Adipose tissue (tissue), 3 donors: ENCODE results near the gene RPS6KL1. TPM values are rescaled to one million over a fixed set of nuclear protein-coding genes. Genes with fewer than 3 reads are reported as not detected.

Experiments used
- H3K27ac ChIP-seq: one replicate; pipeline ENCODE4 v1.5.1; 2013; ENCODE audit warnings: low read depth, low read length
- WGBS, 3 donors: extraction: QIAGEN DNeasy Blood & Tissue Kit; methylation state at CpG; one replicate each; pipeline ENCODE4 v1.1.7; 2013; 5-methylcytosine and 5-hydroxymethylcytosine counted together
- polyA plus RNA-seq, 3 donors: library from polyadenylated mRNA; stranded (reverse); fragments of 200-250 nt; gene quantifications; one replicate each; pipeline ENCODE4 v1.2.3, GENCODE V29; 2013
- donor health status: healthy with polysubstance abuse.
- donor health status: Bipolar disorder and iron deficiency.
- donor health status: healthy.

The RPS6KL1 gene
- polyA plus RNA-seq, 3 donors, result 4.4 to 6.5 (median 4.5) TPM

GRCh38 chr14:74919421-74920165 is 3.5 kb downstream of the RPS6KL1 start:
- no peak overlapping the region for H3K27ac ChIP-seq
- 84 to 90% (median 85%) methylated on average over 19 to 22 of the region's 22 CpGs for WGBS, 3 donors

- WGBS, 3 donors, result 92 to 98% (median 95%) methylated on average over 9 of the region's 9 CpGs
- H3K27ac ChIP-seq, result no peak overlapping the region
These were observed 4.7 kb downstream of the RPS6KL1 start for GRCh38 chr14:74918380-74918779.

GRCh38 chr14:74917646-74918081 is 5.4 kb downstream of the RPS6KL1 start:
- WGBS, 3 donors, result 35 to 73% (median 46%) methylated on average over 13 of the region's 13 CpGs
- no peak overlapping the region for H3K27ac ChIP-seq

- 85 to 88% (median 88%) methylated on average over 5 of the region's 5 CpGs for WGBS, 3 donors
- no peak overlapping the region for H3K27ac ChIP-seq
These were observed 5.9 kb downstream of the RPS6KL1 start for GRCh38 chr14:74917178-74917543.

GRCh38 chr14:74915826-74916225 is 7.2 kb downstream of the RPS6KL1 start:
- 45 to 55% (median 53%) methylated on average over 7 of the region's 7 CpGs for WGBS, 3 donors
- H3K27ac ChIP-seq, result no peak overlapping the region

- WGBS, 3 donors, result 57 to 79% (median 67%) methylated on average over 4 of the region's 4 CpGs
- H3K27ac ChIP-seq, result no peak overlapping the region
These were observed 7.6 kb downstream of the RPS6KL1 start for GRCh38 chr14:74915426-74915825.

GRCh38 chr14:74913986-74914573 is 9.0 kb downstream of the RPS6KL1 start:
- H3K27ac ChIP-seq, result no peak overlapping the region
- 40 to 69% (median 47%) methylated on average over 6 of the region's 6 CpGs for WGBS, 3 donors

- 68 to 72% (median 69%) methylated on average over 5 of the region's 5 CpGs for WGBS, 3 donors
- no peak overlapping the region for H3K27ac ChIP-seq
These were observed 9.6 kb downstream of the RPS6KL1 start for GRCh38 chr14:74913393-74913910.

- WGBS, 3 donors, result 87 to 94% (median 88%) methylated on average over 10 of the region's 10 CpGs
- no peak overlapping the region for H3K27ac ChIP-seq
These were observed 10.3 kb downstream of the RPS6KL1 start for GRCh38 chr14:74912801-74913200.

- WGBS, 3 donors, result 89 to 98% (median 92%) methylated on average over 6 of the region's 6 CpGs
These were observed 10.9 kb downstream of the RPS6KL1 start for GRCh38 chr14:74912111-74912510.

GRCh38 chr14:74911704-74912103 is 11.4 kb downstream of the RPS6KL1 start:
- 81 to 98% (median 92%) methylated on average over 5 of the region's 5 CpGs for WGBS, 3 donors
- H3K27ac ChIP-seq, result no peak overlapping the region

More at GRCh38 chr14:74912111-74912510, 10.9 kb downstream of the RPS6KL1 start:
- H3K27ac ChIP-seq, result no peak overlapping the region

GRCh38 chr14:74911221-74911620 is 11.8 kb downstream of the RPS6KL1 start:
- no peak overlapping the region for H3K27ac ChIP-seq
- WGBS, 3 donors, result 90 to 96% (median 93%) methylated on average over 6 of the region's 6 CpGs

GRCh38 chr14:74910556-74910955 is 12.5 kb downstream of the RPS6KL1 start:
- WGBS, 3 donors, result 61 to 77% (median 75%) methylated on average over 8 to 10 of the region's 10 CpGs
- H3K27ac ChIP-seq, result no peak overlapping the region

- WGBS, 3 donors, result 87 to 95% (median 93%) methylated on average over 10 of the region's 10 CpGs
- H3K27ac ChIP-seq, result no peak overlapping the region
These were observed 13.1 kb downstream of the RPS6KL1 start for GRCh38 chr14:74909911-74910310.

- 76 to 92% (median 91%) methylated on average over 14 of the region's 14 CpGs for WGBS, 3 donors
- H3K27ac ChIP-seq, result no peak overlapping the region
These were observed 13.6 kb downstream of the RPS6KL1 start for GRCh38 chr14:74909501-74909900.

GRCh38 chr14:74908861-74909341 is 14.2 kb downstream of the RPS6KL1 start:
- WGBS, 3 donors, result 69 to 77% (median 75%) methylated on average over 9 of the region's 9 CpGs
- no peak overlapping the region for H3K27ac ChIP-seq

- 34 to 54% (median 42%) methylated on average over 6 of the region's 6 CpGs for WGBS, 3 donors
- H3K27ac ChIP-seq, result no peak overlapping the region
These were observed 15.3 kb downstream of the RPS6KL1 start for GRCh38 chr14:74907744-74908143.

- WGBS, 3 donors, result 71 to 84% (median 74%) methylated on average over 12 of the region's 12 CpGs
- no peak overlapping the region for H3K27ac ChIP-seq
These were observed 16.0 kb downstream of the RPS6KL1 start for GRCh38 chr14:74906925-74907521.

GRCh38 chr14:74905595-74906142 is 17.4 kb downstream of the RPS6KL1 start:
- no peak overlapping the region for H3K27ac ChIP-seq
- WGBS, 3 donors, result 38 to 46% (median 45%) methylated on average over 14 of the region's 14 CpGs
